Measurements from ENCODE around the gene PI3.

Gene PI3

DNA sequence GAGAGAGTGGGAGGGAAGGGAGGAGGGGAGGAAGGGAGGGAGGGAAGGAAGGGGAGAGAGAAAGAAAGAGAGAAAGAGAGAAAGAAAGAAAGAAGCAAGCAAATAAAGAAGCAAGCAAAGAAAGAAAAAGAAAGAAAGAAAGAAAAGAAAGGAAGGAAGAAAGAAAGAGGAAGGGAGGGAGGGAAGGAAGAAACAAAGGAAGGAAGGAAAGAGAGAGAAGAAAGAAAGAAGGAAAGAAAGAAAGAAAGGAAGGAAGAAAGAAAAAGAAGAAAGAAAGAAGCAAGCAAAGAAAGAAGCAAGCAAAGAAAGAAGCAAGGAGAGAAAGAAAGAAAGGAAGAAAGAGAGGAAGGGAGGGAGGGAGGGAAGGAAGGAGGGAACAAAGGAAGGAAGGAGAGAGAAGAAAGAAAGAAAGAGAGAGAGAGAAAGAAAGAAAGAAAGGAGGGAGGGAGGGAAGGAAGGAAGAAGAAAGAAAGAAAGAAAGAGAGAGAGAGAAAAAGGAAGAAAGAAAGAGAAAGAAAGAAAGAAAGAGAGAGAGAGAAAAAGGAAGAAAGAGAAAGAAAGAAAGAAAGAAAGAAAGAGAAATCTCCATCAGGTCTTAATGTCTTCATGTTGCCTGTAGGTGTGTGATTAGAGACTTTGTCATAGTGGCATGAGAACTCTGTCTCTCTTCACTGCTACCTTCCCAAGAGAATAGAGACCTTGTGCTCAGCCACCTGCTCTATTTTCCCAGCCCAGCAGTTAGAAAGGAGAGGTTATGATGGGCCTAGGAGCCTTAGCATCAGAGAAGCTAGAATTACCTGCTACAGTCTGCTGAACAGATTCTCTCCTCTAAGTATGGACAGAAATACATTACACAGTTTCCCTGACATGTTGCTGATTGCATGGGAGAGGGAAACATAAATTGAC, 37.1 kb downstream of the PI3 start:
- FAIRE-seq (no peak), DNase-seq (ENCODE audit: insufficient read length, low spot score) (no peak)
- no peak for TF ChIP-seq TAF1 (IDR thresholded peaks at IDR 0.05; ENCODE audit: low read depth, low read length)
- TF ChIP-seq PAX5 (IDR thresholded peaks at IDR 0.05; ENCODE audit: insufficient read depth, low read length, severe bottlenecking) = no peak
- TF ChIP-seq POLR2AphosphoS5 (IDR thresholded peaks at IDR 0.05; ENCODE audit: low read depth, low read length) = no peak
- no peak for TF ChIP-seq POLR2A (IDR thresholded peaks at IDR 0.05; ENCODE audit: low read depth, low read length)
- TF ChIP-seq SPI1 (IDR thresholded peaks at IDR 0.05; ENCODE audit: low read depth, low read length) = no peak
- no peak for TF ChIP-seq POU2F2 (IDR thresholded peaks at IDR 0.05; ENCODE audit: low read depth, low read length)

DNA sequence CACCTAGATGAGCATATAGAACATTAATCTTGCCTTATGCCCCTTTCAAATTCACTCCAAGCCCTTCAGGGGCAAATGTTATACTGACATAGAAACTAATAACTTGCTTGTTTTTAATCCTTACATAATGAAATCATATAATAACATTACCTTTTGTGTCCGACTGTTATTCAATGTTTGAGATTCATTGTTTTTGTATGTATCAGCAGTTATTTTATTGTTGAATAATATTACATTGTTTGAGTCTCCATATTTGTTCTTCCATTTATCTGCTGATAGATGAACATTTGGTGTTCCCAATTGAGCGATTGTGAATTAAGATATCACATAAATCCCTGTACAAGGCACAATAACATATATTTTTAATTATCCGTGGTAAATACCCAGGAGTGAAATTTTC, 38.1 kb downstream of the PI3 start:
- no peak for FAIRE-seq
- DNase-seq (ENCODE audit: insufficient read length, low spot score) = no peak
- TF ChIP-seq PAX5 (IDR thresholded peaks at IDR 0.05; ENCODE audit: insufficient read depth, low read length, severe bottlenecking) = no peak
- TF ChIP-seq TAF1 (IDR thresholded peaks at IDR 0.05; ENCODE audit: low read depth, low read length) = no peak
- TF ChIP-seq SPI1 (IDR thresholded peaks at IDR 0.05; ENCODE audit: low read depth, low read length) = no peak

DNA sequence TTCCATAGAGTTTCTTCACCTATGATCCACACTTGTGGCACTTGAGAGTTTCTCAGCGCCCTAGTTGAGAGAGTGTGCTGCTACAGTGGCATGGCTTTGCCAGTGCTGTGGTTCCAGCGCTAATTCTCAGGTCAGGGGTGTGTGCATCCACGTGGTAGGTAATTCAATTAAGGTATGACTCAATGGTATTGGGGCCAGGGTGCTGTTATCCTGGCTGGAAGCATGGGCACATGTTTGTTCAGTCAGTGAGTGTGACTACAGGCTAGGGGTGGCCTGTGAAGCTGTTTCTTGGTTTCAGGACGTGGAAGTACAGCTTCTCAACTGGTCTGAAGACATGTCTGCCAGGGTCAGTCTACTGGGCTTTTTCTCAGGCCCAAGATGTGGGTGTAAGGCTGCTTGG, 43.4 kb downstream of the PI3 start:
- no peak for TF ChIP-seq POU2F2 (IDR thresholded peaks at IDR 0.05; ENCODE audit: low read depth, low read length)
- no peak for TF ChIP-seq POLR2AphosphoS5 (IDR thresholded peaks at IDR 0.05; ENCODE audit: low read depth, low read length)
- no peak for TF ChIP-seq TAF1 (IDR thresholded peaks at IDR 0.05; ENCODE audit: low read depth, low read length)
- no peak for TF ChIP-seq PAX5 (IDR thresholded peaks at IDR 0.05; ENCODE audit: insufficient read depth, low read length, severe bottlenecking)
- no peak for FAIRE-seq
- DNase-seq (ENCODE audit: insufficient read length, low spot score) = no peak

DNA sequence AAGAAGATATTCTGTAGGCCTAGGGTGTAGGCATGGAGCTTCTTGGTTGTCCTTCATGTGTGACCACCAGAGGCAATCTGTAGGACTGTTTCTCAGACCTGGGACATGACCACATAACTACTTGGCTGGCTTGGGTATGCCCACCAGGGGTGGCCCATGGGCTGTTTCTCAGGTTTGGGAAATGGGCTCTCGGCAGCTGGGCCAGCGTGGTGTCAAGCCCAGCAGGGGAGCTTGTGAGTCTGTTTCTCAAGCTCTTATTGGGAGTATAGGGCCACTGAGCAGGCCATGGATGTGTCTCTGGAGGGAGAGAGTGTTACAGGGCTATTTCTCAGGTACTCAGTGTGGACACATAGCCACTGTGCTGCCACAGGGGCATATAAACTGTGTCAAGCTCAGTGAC, 43.9 kb downstream of the PI3 start:
- DNase-seq (ENCODE audit: insufficient read length, low spot score) (no peak), FAIRE-seq (no peak)

GRCh38 chr20:45221076-45221475, 46.4 kb downstream of the PI3 start, which contains the start of gene SEMG2:
SEMG2 (plus strand) TSS chr20:45221373; CDS start chr20:45221390, 17 bp downstream.
- TF ChIP-seq SPI1 (IDR thresholded peaks at IDR 0.05; ENCODE audit: low read depth, low read length) = no peak
- TF ChIP-seq POU2F2 (IDR thresholded peaks at IDR 0.05; ENCODE audit: low read depth, low read length) = no peak
- no peak for TF ChIP-seq PAX5 (IDR thresholded peaks at IDR 0.05; ENCODE audit: insufficient read depth, low read length, severe bottlenecking)
- no peak for TF ChIP-seq POLR2A (IDR thresholded peaks at IDR 0.05; ENCODE audit: low read depth, low read length)
- TF ChIP-seq POLR2AphosphoS5 (IDR thresholded peaks at IDR 0.05; ENCODE audit: low read depth, low read length) = no peak
- TF ChIP-seq TAF1 (IDR thresholded peaks at IDR 0.05; ENCODE audit: low read depth, low read length) = no peak
- FAIRE-seq (no peak), DNase-seq (ENCODE audit: insufficient read length, low spot score) (no peak)

More for the DNA sequence above, 43.9 kb downstream of the PI3 start:
- TF ChIP-seq SPI1 (IDR thresholded peaks at IDR 0.05; ENCODE audit: low read depth, low read length) = no peak
- TF ChIP-seq PAX5 (IDR thresholded peaks at IDR 0.05; ENCODE audit: insufficient read depth, low read length, severe bottlenecking) = no peak
- TF ChIP-seq POLR2AphosphoS5 (IDR thresholded peaks at IDR 0.05; ENCODE audit: low read depth, low read length) = no peak
- no peak for TF ChIP-seq POLR2A (IDR thresholded peaks at IDR 0.05; ENCODE audit: low read depth, low read length)
- TF ChIP-seq TAF1 (IDR thresholded peaks at IDR 0.05; ENCODE audit: low read depth, low read length) = no peak
- no peak for TF ChIP-seq POU2F2 (IDR thresholded peaks at IDR 0.05; ENCODE audit: low read depth, low read length)

- no peak for FAIRE-seq
- TF ChIP-seq SPI1 (IDR thresholded peaks at IDR 0.05; ENCODE audit: low read depth, low read length) (no peak), POU2F2 (IDR thresholded peaks at IDR 0.05; ENCODE audit: low read depth, low read length) (no peak), POLR2A (IDR thresholded peaks at IDR 0.05; ENCODE audit: low read depth, low read length) (no peak), PAX5 (IDR thresholded peaks at IDR 0.05; ENCODE audit: insufficient read depth, low read length, severe bottlenecking) (no peak), POLR2AphosphoS5 (IDR thresholded peaks at IDR 0.05; ENCODE audit: low read depth, low read length) (no peak), TAF1 (IDR thresholded peaks at IDR 0.05; ENCODE audit: low read depth, low read length) (no peak)
- DNase-seq (ENCODE audit: insufficient read length, low spot score) = no peak
These were observed 48.4 kb downstream of the PI3 start for GRCh38 chr20:45223136-45223535.
